Measurements from ENCODE around the gene SESN2.

SESN2 gene

GRCh38 chr1:28259252-28259933 is at the start of gene SESN2:
Gene SESN2 (plus strand): TSS chr1:28259518. CDS start chr1:28259848, 330 bp downstream.
- Histone ChIP-seq H3K4me1 (ENCODE audit: control insufficient read depth, insufficient read depth, low read length) (peaks cover 2% of the 10 kb centered on the region; the same call in 1 of the 2 replicates), H3K4me3 (ENCODE audit: low read length) (peak within 1 kb of the TSS; percentile 97), H3K27ac (ENCODE audit: low read length) (no peak within 1 kb of the TSS), H3K36me3 (ENCODE audit: control insufficient read depth, insufficient read depth, low read length) (no peaks in the 10 kb centered on the region), H3K27me3 (ENCODE audit: control insufficient read depth, insufficient read depth, low read length) (no peaks in the 10 kb centered on the region), H3K9me3 (ENCODE audit: control insufficient read depth, insufficient read depth, low read length) (no peaks in the 10 kb centered on the region)
- peak; percentile 95 for DNase-seq (ENCODE audit: low read depth, low spot score)
- no CpG with 5 or more reads among the region's 76 CpGs for WGBS (ENCODE audit: insufficient coverage, insufficient read length)

GRCh38 chr1:28209700-28210099 is 49.6 kb upstream of the SESN2 start:
- Histone ChIP-seq H3K36me3 (ENCODE audit: control insufficient read depth, insufficient read depth, low read length) (peaks cover 8% of the 10 kb centered on the region; the same call in 1 of the 2 replicates), H3K4me1 (ENCODE audit: control insufficient read depth, insufficient read depth, low read length) (no peaks in the 10 kb centered on the region), H3K4me3 (ENCODE audit: low read length) (no peak overlapping the region), H3K27ac (ENCODE audit: low read length) (no peak overlapping the region), H3K9me3 (ENCODE audit: control insufficient read depth, insufficient read depth, low read length) (no peaks in the 10 kb centered on the region), H3K27me3 (ENCODE audit: control insufficient read depth, insufficient read depth, low read length) (no peaks in the 10 kb centered on the region)
- no CpG with 5 or more reads among the region's 1 CpG for WGBS (ENCODE audit: insufficient coverage, insufficient read length)
- no peak for DNase-seq (ENCODE audit: low read depth, low spot score)

- no peak overlapping the region for H3K4me3 ChIP-seq (ENCODE audit: low read length)
- H3K36me3 ChIP-seq (ENCODE audit: control insufficient read depth, insufficient read depth, low read length): peaks cover 8% of the 10 kb centered on the region; the same call in 1 of the 2 replicates
- WGBS (ENCODE audit: insufficient coverage, insufficient read length): 100% methylated on average over 1 of the region's 2 CpGs
- no peaks in the 10 kb centered on the region for H3K4me1 ChIP-seq (ENCODE audit: control insufficient read depth, insufficient read depth, low read length)
- no peak for DNase-seq (ENCODE audit: low read depth, low spot score)
- H3K27me3 ChIP-seq (ENCODE audit: control insufficient read depth, insufficient read depth, low read length): no peaks in the 10 kb centered on the region
- H3K9me3 ChIP-seq (ENCODE audit: control insufficient read depth, insufficient read depth, low read length): no peaks in the 10 kb centered on the region
- no peak overlapping the region for H3K27ac ChIP-seq (ENCODE audit: low read length)
Observed at GRCh38 chr1:28213315-28213714, 46.0 kb upstream of the SESN2 start.

- no peaks in the 10 kb centered on the region for H3K4me1 ChIP-seq (ENCODE audit: control insufficient read depth, insufficient read depth, low read length)
- DNase-seq (ENCODE audit: low read depth, low spot score): no peak
- H3K4me3 ChIP-seq (ENCODE audit: low read length): no peak overlapping the region
- H3K9me3 ChIP-seq (ENCODE audit: control insufficient read depth, insufficient read depth, low read length): no peaks in the 10 kb centered on the region
- no peaks in the 10 kb centered on the region for H3K27me3 ChIP-seq (ENCODE audit: control insufficient read depth, insufficient read depth, low read length)
- peaks cover 6% of the 10 kb centered on the region for H3K36me3 ChIP-seq (ENCODE audit: control insufficient read depth, insufficient read depth, low read length)
- H3K27ac ChIP-seq (ENCODE audit: low read length): no peak overlapping the region
Observed at GRCh38 chr1:28229089-28229488, 30.2 kb upstream of the SESN2 start.

GRCh38 chr1:28229996-28230395 is 29.3 kb upstream of the SESN2 start:
- Histone ChIP-seq H3K36me3 (ENCODE audit: control insufficient read depth, insufficient read depth, low read length) (peaks cover 6% of the 10 kb centered on the region), H3K9me3 (ENCODE audit: control insufficient read depth, insufficient read depth, low read length) (no peaks in the 10 kb centered on the region), H3K27me3 (ENCODE audit: control insufficient read depth, insufficient read depth, low read length) (no peaks in the 10 kb centered on the region), H3K4me1 (ENCODE audit: control insufficient read depth, insufficient read depth, low read length) (no peaks in the 10 kb centered on the region), H3K4me3 (ENCODE audit: low read length) (no peak overlapping the region), H3K27ac (ENCODE audit: low read length) (no peak overlapping the region)
- no CpG with 5 or more reads among the region's 2 CpGs for WGBS (ENCODE audit: insufficient coverage, insufficient read length)
- DNase-seq (ENCODE audit: low read depth, low spot score): no peak

- H3K4me3 ChIP-seq (ENCODE audit: low read length): peak within 1 kb of the TSS; percentile 100
- H3K36me3 ChIP-seq (ENCODE audit: control insufficient read depth, insufficient read depth, low read length): no peaks in the 10 kb centered on the region; the same call in 1 of the 2 replicates
- H3K27ac ChIP-seq (ENCODE audit: low read length): no peak within 1 kb of the TSS
- no peaks in the 10 kb centered on the region for H3K9me3 ChIP-seq (ENCODE audit: control insufficient read depth, insufficient read depth, low read length)
- DNase-seq (ENCODE audit: low read depth, low spot score): peak; percentile 80
- no peaks in the 10 kb centered on the region for H3K4me1 ChIP-seq (ENCODE audit: control insufficient read depth, insufficient read depth, low read length)
- WGBS (ENCODE audit: insufficient coverage, insufficient read length): no CpG with 5 or more reads among the region's 40 CpGs
- no peaks in the 10 kb centered on the region for H3K27me3 ChIP-seq (ENCODE audit: control insufficient read depth, insufficient read depth, low read length)
Observed at GRCh38 chr1:28232558-28233263, 26.6 kb upstream of the SESN2 start, which contains the start of gene DNAJC8. Gene DNAJC8 (minus strand): TSS chr1:28233029. CDS start chr1:28232998, 31 bp downstream.

- Histone ChIP-seq H3K36me3 (ENCODE audit: control insufficient read depth, insufficient read depth, low read length) (no peaks in the 10 kb centered on the region; the same call in 1 of the 2 replicates), H3K27me3 (ENCODE audit: control insufficient read depth, insufficient read depth, low read length) (no peaks in the 10 kb centered on the region), H3K4me3 (ENCODE audit: low read length) (no peak overlapping the region), H3K27ac (ENCODE audit: low read length) (no peak overlapping the region), H3K9me3 (ENCODE audit: control insufficient read depth, insufficient read depth, low read length) (no peaks in the 10 kb centered on the region), H3K4me1 (ENCODE audit: control insufficient read depth, insufficient read depth, low read length) (no peaks in the 10 kb centered on the region; the same call in 1 of the 2 replicates)
- DNase-seq (ENCODE audit: low read depth, low spot score): no peak
- no CpG with 5 or more reads among the region's 14 CpGs for WGBS (ENCODE audit: insufficient coverage, insufficient read length)
Observed at GRCh38 chr1:28233264-28233606, 26.1 kb upstream of the SESN2 start.

GRCh38 chr1:28235755-28236655 is 23.3 kb upstream of the SESN2 start, which contains the start of gene ATP5IF1:
Gene ATP5IF1 (plus strand): TSS chr1:28236124. CDS start chr1:28236184, 60 bp downstream.
- Histone ChIP-seq H3K27me3 (ENCODE audit: control insufficient read depth, insufficient read depth, low read length) (no peaks in the 10 kb centered on the region), H3K4me3 (ENCODE audit: low read length) (peak within 1 kb of the TSS; percentile 91), H3K4me1 (ENCODE audit: control insufficient read depth, insufficient read depth, low read length) (no peaks in the 10 kb centered on the region; the same call in 1 of the 2 replicates), H3K36me3 (ENCODE audit: control insufficient read depth, insufficient read depth, low read length) (no peaks in the 10 kb centered on the region; the same call in 1 of the 2 replicates), H3K9me3 (ENCODE audit: control insufficient read depth, insufficient read depth, low read length) (no peaks in the 10 kb centered on the region), H3K27ac (ENCODE audit: low read length) (no peak within 1 kb of the TSS)
- no CpG with 5 or more reads among the region's 60 CpGs for WGBS (ENCODE audit: insufficient coverage, insufficient read length)
- peak; percentile 87 for DNase-seq (ENCODE audit: low read depth, low spot score)

GRCh38 chr1:28236656-28237322 is 22.5 kb upstream of the SESN2 start:
- no peaks in the 10 kb centered on the region; the same call in 1 of the 2 replicates for H3K4me1 ChIP-seq (ENCODE audit: control insufficient read depth, insufficient read depth, low read length)
- no peaks in the 10 kb centered on the region; the same call in 1 of the 2 replicates for H3K36me3 ChIP-seq (ENCODE audit: control insufficient read depth, insufficient read depth, low read length)
- DNase-seq (ENCODE audit: low read depth, low spot score): no peak
- peak overlapping the region; percentile 91 for H3K4me3 ChIP-seq (ENCODE audit: low read length)
- no CpG with 5 or more reads among the region's 20 CpGs for WGBS (ENCODE audit: insufficient coverage, insufficient read length)
- H3K27me3 ChIP-seq (ENCODE audit: control insufficient read depth, insufficient read depth, low read length): no peaks in the 10 kb centered on the region
- no peaks in the 10 kb centered on the region for H3K9me3 ChIP-seq (ENCODE audit: control insufficient read depth, insufficient read depth, low read length)
- no peak overlapping the region for H3K27ac ChIP-seq (ENCODE audit: low read length)
